GM23338 (cell line): Measurements from ENCODE around the gene MFSD11. TPM values are rescaled to one million over a fixed set of nuclear protein-coding genes. Genes with fewer than 3 reads are reported as not detected.

Experiments used
- ATAC-seq: fragments of 200-7000 bp; cut with Tn5 transposase; 3 replicates; pipeline ENCODE4 v1.9.1; 2020
- DNase-seq: peaks from one replicate; pipeline ENCODE4 v3.0.0-alpha.2; 2015; ENCODE audit warnings: low spot score
- H2AFZ ChIP-seq: fragments of 200-600 bp; sonication (generic); 2 replicates; pipeline ENCODE4 v1.8.0; 2016; ENCODE audit warnings: antibody characterized with exemption, mild to moderate bottlenecking, moderate library complexity
- H3F3A ChIP-seq: fragments of 200-600 bp; sonication (generic); replicated peaks from 2 replicates; pipeline ENCODE4 v1.8.0; 2017; ENCODE audit warnings: antibody characterized with exemption, mixed run types, low read depth
- H3K27ac ChIP-seq: fragments of 200-600 bp; sonication (generic); 2 replicates; pipeline ENCODE4 v1.6.1; 2016; ENCODE audit warnings: low read depth
- H3K27me3 ChIP-seq: fragments of 200-600 bp; sonication (generic); 2 replicates; pipeline ENCODE4 v1.8.0; 2016; ENCODE audit warnings: mild to moderate bottlenecking, mixed run types, moderate library complexity; ENCODE audit not compliant: insufficient read depth
- H3K36me3 ChIP-seq: fragments of 200-600 bp; sonication (generic); 2 replicates; pipeline ENCODE4 v1.8.0; 2016; ENCODE audit warnings: mild to moderate bottlenecking; ENCODE audit not compliant: insufficient read depth
- H3K4me1 ChIP-seq: fragments of 200-600 bp; sonication (generic); 2 replicates; pipeline ENCODE4 v1.8.0; 2016; ENCODE audit warnings: mild to moderate bottlenecking, moderate library complexity; ENCODE audit not compliant: insufficient read depth
- H3K4me2 ChIP-seq: fragments of 200-600 bp; sonication (generic); 2 replicates; pipeline ENCODE4 v1.7.1; 2017; ENCODE audit warnings: mixed run types
- H3K4me3 ChIP-seq: fragments of 200-600 bp; sonication (generic); 2 replicates; pipeline ENCODE4 v1.6.1; 2016; ENCODE audit warnings: mixed run types
- H3K79me2 ChIP-seq: fragments of 200-600 bp; sonication (generic); replicated peaks from 2 replicates; pipeline ENCODE4 v1.8.0; 2017; ENCODE audit warnings: mild to moderate bottlenecking; ENCODE audit not compliant: insufficient read depth
- H3K9me2 ChIP-seq: fragments of 200-600 bp; sonication (generic); 2 replicates; pipeline ENCODE4 v1.8.0; 2017; ENCODE audit not compliant: insufficient read depth
- H4K20me1 ChIP-seq: fragments of 200-600 bp; sonication (generic); replicated peaks from 2 replicates; pipeline ENCODE4 v1.8.0; 2017; ENCODE audit warnings: mild to moderate bottlenecking; ENCODE audit not compliant: insufficient read depth
- H3K27ac Mint-ChIP-seq: 2 replicates; pipeline ENCODE4 v1.8.0; 2020; ENCODE audit warnings: inconsistent platforms, mild to moderate bottlenecking, moderate library complexity, mixed read lengths
- H3K27me3 Mint-ChIP-seq: 3 replicates; pipeline ENCODE4 v1.8.0; 2022; ENCODE audit warnings: low read depth, mild to moderate bottlenecking, moderate library complexity, mixed read lengths, inconsistent platforms; ENCODE audit not compliant: insufficient read depth, poor library complexity
- H3K36me3 Mint-ChIP-seq: 3 replicates; pipeline ENCODE4 v1.8.0; 2021; ENCODE audit warnings: low read depth, mild to moderate bottlenecking, inconsistent platforms, moderate library complexity, mixed read lengths
- H3K4me1 Mint-ChIP-seq: 3 replicates; pipeline ENCODE4 v1.8.0; 2020; ENCODE audit warnings: mild to moderate bottlenecking, inconsistent platforms, mixed read lengths
- H3K4me3 Mint-ChIP-seq: 3 replicates; pipeline ENCODE4 v1.8.0; 2021; ENCODE audit warnings: moderate library complexity, mild to moderate bottlenecking, inconsistent platforms, mixed read lengths
- H3K9me3 Mint-ChIP-seq: 3 replicates; pipeline ENCODE4 v1.8.0; 2020; ENCODE audit warnings: moderate library complexity, mild to moderate bottlenecking, inconsistent platforms, mixed read lengths
- CREB1 ChIP-seq: fragments of 250-450 bp; sonication (Bioruptor Pico); IDR thresholded peaks from 2 replicates; pipeline ENCODE4 v1.5.0; 2020; ENCODE audit warnings: low read depth, mild to moderate bottlenecking, moderate library complexity
- ETS1 ChIP-seq: IDR thresholded peaks from 2 replicates; pipeline ENCODE4 v1.6.1; 2016; ENCODE audit warnings: antibody characterized with exemption
- EZH2 ChIP-seq: fragments of 200-600 bp; sonication (generic); IDR thresholded peaks from one replicate; pipeline ENCODE4 v1.8.0; 2017; ENCODE audit warnings: antibody characterized with exemption, mild to moderate bottlenecking, low read depth; ENCODE audit not compliant: unreplicated experiment
- EZH2phosphoT487 ChIP-seq: fragments of 200-600 bp; sonication (generic); IDR thresholded peaks from one replicate; pipeline ENCODE4 v1.8.1; 2018; ENCODE audit warnings: antibody characterized with exemption; ENCODE audit not compliant: unreplicated experiment
- JUNB ChIP-seq: IDR thresholded peaks from one replicate; pipeline ENCODE4 v1.6.1; 2016; ENCODE audit warnings: antibody characterized with exemption; ENCODE audit not compliant: unreplicated experiment
- NANOG ChIP-seq: IDR thresholded peaks from 2 replicates; pipeline ENCODE4 v1.6.1; 2016; ENCODE audit warnings: antibody characterized with exemption, borderline replicate concordance
- POLR2AphosphoS5 ChIP-seq: IDR thresholded peaks from 2 replicates; pipeline ENCODE4 v1.6.1; 2016; ENCODE audit warnings: antibody characterized with exemption, low read depth
- REST ChIP-seq: IDR thresholded peaks from one replicate; pipeline ENCODE4 v1.6.1; 2018; ENCODE audit warnings: antibody characterized with exemption; ENCODE audit not compliant: unreplicated experiment
- STAT1 ChIP-seq: IDR thresholded peaks from one replicate; pipeline ENCODE4 v1.6.1; 2016; ENCODE audit warnings: antibody characterized with exemption; ENCODE audit not compliant: unreplicated experiment
- ZNF114 ChIP-seq: fragments of 250-450 bp; sonication (Bioruptor Pico); IDR thresholded peaks from 2 replicates; pipeline ENCODE4 v1.5.0; 2020; ENCODE audit warnings: mild to moderate bottlenecking, moderate library complexity
- ZNF331 ChIP-seq: fragments of 250-450 bp; sonication (Bioruptor Pico); IDR thresholded peaks from 2 replicates; pipeline ENCODE4 v1.5.0; 2020; ENCODE audit warnings: low read depth, mild to moderate bottlenecking, moderate library complexity
- ZNF462 ChIP-seq: fragments of 250-450 bp; sonication (Bioruptor Pico); IDR thresholded peaks from 2 replicates; pipeline ENCODE4 v1.5.0; 2020; ENCODE audit warnings: mild to moderate bottlenecking, moderate library complexity
- polyA plus RNA-seq: library from polyadenylated mRNA; unstranded; fragments of >200 nt; fragmentation: Nextera tagmentation; extraction: Ambion mirVana; gene quantifications from 2 replicates; pipeline ENCODE4 v1.2.1, GENCODE V29; 2016
- total RNA-seq: library from RNA; depleted of rRNA; stranded (reverse); fragments of >200 nt; shearing (Covaris generic); gene quantifications from 2 replicates; pipeline ENCODE4 v1.2.3, GENCODE V29; 2014
- TF ChIP-seq, protein P1 (sequence below), 2 experiments: fragments of 200-600 bp in 1 of 2; sonication (generic) in 1 of 2; conservative IDR thresholded peaks; 2 replicates each; pipeline versions ENCODE4 v1.5.1 to v1.6.1; 2016 to 2017; ENCODE audit warnings: antibody characterized with exemption in 2 of 2, low read depth in 2 of 2, mild to moderate bottlenecking in 2 of 2, moderate library complexity in 1 of 2

The MFSD11 gene
- total and polyA plus RNA-seq, 2 experiments from 2014 or later: 10.2 to 35.3 TPM

DNA sequence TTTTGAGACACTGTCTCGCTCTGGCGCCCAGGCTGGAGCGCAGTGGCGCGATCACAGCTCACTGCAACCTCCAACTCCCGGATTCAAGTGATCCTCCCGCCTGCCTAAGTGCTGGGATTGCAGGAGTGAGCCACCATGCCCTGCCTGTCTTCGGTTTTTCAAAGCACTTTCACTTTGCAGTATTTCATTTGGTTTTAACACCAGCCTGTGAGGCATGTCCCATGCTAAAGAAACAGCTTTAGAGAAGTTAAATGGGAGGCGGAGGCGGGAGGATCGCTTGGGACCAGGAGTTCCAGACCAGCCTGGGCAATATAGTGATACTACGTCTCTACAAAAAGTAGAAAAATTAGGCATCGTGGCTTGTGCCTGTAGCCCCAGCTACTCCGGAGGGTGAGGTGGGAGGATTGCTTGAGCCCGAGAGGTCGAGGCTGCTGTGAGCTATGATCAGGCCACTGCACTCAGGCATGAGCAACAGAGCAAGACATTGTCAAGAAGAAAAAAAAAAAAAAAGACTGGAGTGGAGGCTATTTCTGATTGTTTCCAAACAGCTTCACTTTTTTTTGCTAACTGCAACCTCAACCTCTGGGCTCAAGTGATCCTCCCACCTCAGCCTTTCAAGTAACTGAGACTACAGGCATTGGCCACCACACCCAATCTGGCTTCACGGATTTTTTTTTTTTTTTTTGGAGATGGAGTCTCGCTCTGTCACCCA lies 10.0 kb upstream of the MFSD11 start:
- Mint-ChIP-seq H3K9me3 (no peaks in the 10 kb centered on the region), H3K4me1 (peaks cover 10% of the 10 kb centered on the region; the same call in 2 of the 3 replicates), H3K27me3 (peaks cover 11% of the 10 kb centered on the region), H3K36me3 (peaks cover 56% of the 10 kb centered on the region), H3K4me3 (peak overlapping the region; percentile 90), H3K27ac (peak overlapping the region; percentile 96; the same call in 1 of the 2 replicates)
- no peaks in the 10 kb centered on the region for H3K27me3 ChIP-seq
- H3K36me3 ChIP-seq: peaks cover 13% of the 10 kb centered on the region
- no peaks in the 10 kb centered on the region for H3K9me2 ChIP-seq
- H3F3A ChIP-seq: peaks cover 22% of the 10 kb centered on the region
- peak overlapping the region; percentile 99 for H3K4me3 ChIP-seq
- ATAC-seq (no peak), DNase-seq (no peak)
- TF ChIP-seq ZNF331 (no peak), ZNF114 (CRISPR knock-in tag) (no peak), EZH2phosphoT487 (no peak), NANOG (no peak), POLR2AphosphoS5 (no peak), ETS1 (no peak), ZNF462 (no peak), CREB1 (CRISPR knock-in tag) (no peak), REST (no peak), STAT1 (no peak), JUNB (no peak), EZH2 (no peak)
- TF ChIP-seq, protein P1, sequence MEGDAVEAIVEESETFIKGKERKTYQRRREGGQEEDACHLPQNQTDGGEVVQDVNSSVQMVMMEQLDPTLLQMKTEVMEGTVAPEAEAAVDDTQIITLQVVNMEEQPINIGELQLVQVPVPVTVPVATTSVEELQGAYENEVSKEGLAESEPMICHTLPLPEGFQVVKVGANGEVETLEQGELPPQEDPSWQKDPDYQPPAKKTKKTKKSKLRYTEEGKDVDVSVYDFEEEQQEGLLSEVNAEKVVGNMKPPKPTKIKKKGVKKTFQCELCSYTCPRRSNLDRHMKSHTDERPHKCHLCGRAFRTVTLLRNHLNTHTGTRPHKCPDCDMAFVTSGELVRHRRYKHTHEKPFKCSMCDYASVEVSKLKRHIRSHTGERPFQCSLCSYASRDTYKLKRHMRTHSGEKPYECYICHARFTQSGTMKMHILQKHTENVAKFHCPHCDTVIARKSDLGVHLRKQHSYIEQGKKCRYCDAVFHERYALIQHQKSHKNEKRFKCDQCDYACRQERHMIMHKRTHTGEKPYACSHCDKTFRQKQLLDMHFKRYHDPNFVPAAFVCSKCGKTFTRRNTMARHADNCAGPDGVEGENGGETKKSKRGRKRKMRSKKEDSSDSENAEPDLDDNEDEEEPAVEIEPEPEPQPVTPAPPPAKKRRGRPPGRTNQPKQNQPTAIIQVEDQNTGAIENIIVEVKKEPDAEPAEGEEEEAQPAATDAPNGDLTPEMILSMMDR (conservative IDR thresholded peaks at IDR 0.05; ENCODE audit: low read depth in 2 of 2): no peak
- H3K79me2 ChIP-seq: peaks cover 59% of the 10 kb centered on the region
- no peak overlapping the region for H3K27ac ChIP-seq
- H2AFZ ChIP-seq: no peak overlapping the region
- H4K20me1 ChIP-seq: peaks cover 16% of the 10 kb centered on the region
- peak overlapping the region; percentile 92 for H3K4me2 ChIP-seq
- peaks cover 16% of the 10 kb centered on the region for H3K4me1 ChIP-seq
